ENCODE data around the gene RBMS3. TPM values are rescaled to one million over a fixed set of nuclear protein-coding genes. Genes with fewer than 3 reads are reported as not detected.

Gene RBMS3
- total RNA-seq, 4 donors from 2014 or later = 51.5 to 76.0 (median 66.6) TPM

DNA sequence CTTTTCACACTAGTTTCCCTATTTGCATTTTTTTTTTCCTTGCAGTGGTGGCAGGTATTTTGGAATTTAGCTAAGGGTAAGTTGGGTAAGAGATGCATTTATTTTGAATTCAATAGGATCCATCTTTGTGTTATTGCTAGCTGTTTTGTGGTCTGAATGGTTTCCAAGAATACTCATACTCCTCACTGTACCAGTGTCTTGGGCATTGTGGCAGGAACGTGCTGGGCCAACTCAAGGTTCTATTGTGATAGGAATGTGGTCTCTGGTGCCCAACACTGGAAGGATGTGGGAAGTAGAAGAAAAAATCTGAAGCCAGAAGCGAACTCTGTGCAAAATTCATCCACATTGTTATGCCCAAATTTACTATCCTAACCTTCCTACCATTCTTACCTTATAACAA lies 135.6 kb downstream of the RBMS3 start:
- WGBS, 2 donors (ENCODE audit: low coverage in 1 of 2) = 93% methylated on average over 2 of the region's 2 CpGs
- no peak for TF ChIP-seq POLR2AphosphoS5 (IDR thresholded peaks at IDR 0.05)

GRCh38 chr3:29420106-29420505 lies 139.2 kb downstream of the RBMS3 start:
- no peak overlapping the region for H3K4me3 ChIP-seq
- TF ChIP-seq EP300 (IDR thresholded peaks at IDR 0.05) (no peak), POLR2A (IDR thresholded peaks at IDR 0.05) (no peak), CTCF (IDR thresholded peaks at IDR 0.05) (no peak), POLR2AphosphoS5 (IDR thresholded peaks at IDR 0.05) (no peak)
- H3K4me1 ChIP-seq = no peaks in the 10 kb centered on the region
- no peaks in the 10 kb centered on the region for H3K9me3 ChIP-seq
- ATAC-seq = no peak
- H3K36me3 ChIP-seq = no peaks in the 10 kb centered on the region
- no peak overlapping the region for H3K27ac ChIP-seq
- H3K27me3 ChIP-seq = no peaks in the 10 kb centered on the region
- 81 to 98% methylated on average over 6 of the region's 6 CpGs for WGBS, 2 donors (ENCODE audit: low coverage in 1 of 2)

More for the DNA sequence above, 135.6 kb downstream of the RBMS3 start:
- Histone ChIP-seq H3K27me3 (no peaks in the 10 kb centered on the region), H3K9me3 (no peaks in the 10 kb centered on the region), H3K4me1 (peaks cover 0 to 19% (median 0%) of the 10 kb centered on the region in 3 donors), H3K36me3 (no peaks in the 10 kb centered on the region), H3K4me3 (no peak overlapping the region), H3K27ac (no peak overlapping the region)
- no peak for ATAC-seq

DNA sequence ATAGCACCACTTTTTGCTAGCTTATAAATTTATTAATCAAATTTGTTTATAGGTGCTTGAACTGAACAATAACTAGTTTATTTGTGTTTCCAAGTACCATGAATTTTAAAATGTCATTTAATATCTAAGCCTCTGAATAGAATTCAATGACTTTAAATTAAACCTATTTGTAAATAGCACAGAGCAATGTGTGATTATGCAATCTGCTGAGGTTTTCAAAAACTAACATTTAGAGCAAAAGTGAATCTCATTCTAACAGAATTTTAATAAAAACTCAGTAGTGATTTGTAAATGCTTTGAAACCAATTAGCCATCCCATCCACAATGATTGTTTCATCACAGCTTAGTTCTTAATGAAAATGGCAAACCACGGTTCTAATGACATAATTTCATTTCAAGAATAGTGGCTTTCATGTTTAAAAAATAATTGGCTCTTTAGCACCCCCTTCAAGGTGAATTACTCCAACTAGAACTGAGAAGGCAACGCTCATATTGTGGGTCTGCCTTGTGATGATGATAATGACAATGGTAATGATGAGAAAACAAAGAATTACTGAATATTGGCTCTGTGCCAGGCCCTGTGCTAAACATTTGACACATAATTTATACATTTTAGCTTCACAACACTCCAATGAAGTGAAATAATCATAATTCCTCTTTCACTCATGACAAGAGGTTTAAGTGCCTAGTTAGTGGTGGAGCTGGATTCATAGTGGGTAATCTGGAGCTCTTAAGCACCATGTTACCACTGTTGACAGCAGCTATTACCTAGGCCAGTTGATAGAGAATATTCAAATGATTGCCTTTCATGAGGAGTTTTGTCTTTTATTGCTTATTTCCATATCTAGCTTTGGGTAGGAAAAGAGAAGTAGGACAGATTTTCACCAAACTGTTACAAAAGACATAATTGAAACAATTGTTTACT lies 145.7 kb downstream of the RBMS3 start:
- H3K27me3 ChIP-seq = no peaks in the 10 kb centered on the region
- WGBS, 2 donors (ENCODE audit: low coverage in 1 of 2) = 54 to 85% methylated on average over 2 of the region's 2 CpGs
- H3K4me3 ChIP-seq = no peak overlapping the region
- H3K36me3 ChIP-seq = no peaks in the 10 kb centered on the region
- ATAC-seq = no peak
- H3K27ac ChIP-seq = no peak overlapping the region
- no peaks in the 10 kb centered on the region for H3K9me3 ChIP-seq
- H3K4me1 ChIP-seq = peaks cover 3 to 51% (median 14%) of the 10 kb centered on the region in 3 donors
- TF ChIP-seq POLR2A (IDR thresholded peaks at IDR 0.05) = no peak
- TF ChIP-seq CTCF (IDR thresholded peaks at IDR 0.05) = no peak
- TF ChIP-seq POLR2AphosphoS5 (IDR thresholded peaks at IDR 0.05) = no peak
- TF ChIP-seq EP300 (IDR thresholded peaks at IDR 0.05) = no peak

GRCh38 chr3:29427266-29428103 lies 146.6 kb downstream of the RBMS3 start:
- peak; percentile 69 for ATAC-seq
- peaks cover 3 to 51% (median 14%) of the 10 kb centered on the region in 3 donors for H3K4me1 ChIP-seq
- 54 to 76% methylated on average over 7 of the region's 7 CpGs for WGBS, 2 donors (ENCODE audit: low coverage in 1 of 2)
- H3K27ac ChIP-seq = peak overlapping the region in 1 of 4 donors; percentile 22
- TF ChIP-seq POLR2A (IDR thresholded peaks at IDR 0.05) (no peak), POLR2AphosphoS5 (IDR thresholded peaks at IDR 0.05) (no peak), EP300 (IDR thresholded peaks at IDR 0.05) (no peak), CTCF (IDR thresholded peaks at IDR 0.05) (no peak)
- H3K27me3 ChIP-seq = no peaks in the 10 kb centered on the region
- H3K4me3 ChIP-seq = no peak overlapping the region
- no peaks in the 10 kb centered on the region for H3K9me3 ChIP-seq
- H3K36me3 ChIP-seq = no peaks in the 10 kb centered on the region

GRCh38 chr3:29429055-29429679 lies 148.3 kb downstream of the RBMS3 start:
- H3K36me3 ChIP-seq = no peaks in the 10 kb centered on the region
- H3K27ac ChIP-seq = peak overlapping the region in 1 of 4 donors; percentile 22
- no peaks in the 10 kb centered on the region for H3K9me3 ChIP-seq
- TF ChIP-seq POLR2A (IDR thresholded peaks at IDR 0.05) (no peak), EP300 (IDR thresholded peaks at IDR 0.05) (no peak), CTCF (IDR thresholded peaks at IDR 0.05) (no peak), POLR2AphosphoS5 (IDR thresholded peaks at IDR 0.05) (no peak)
- no peak overlapping the region for H3K4me3 ChIP-seq
- peaks cover 3 to 51% (median 14%) of the 10 kb centered on the region in 3 donors for H3K4me1 ChIP-seq
- WGBS, 2 donors (ENCODE audit: low coverage in 1 of 2) = 33 to 61% methylated on average over 3 to 4 of the region's 4 CpGs
- no peak for ATAC-seq
- no peaks in the 10 kb centered on the region for H3K27me3 ChIP-seq
